Mesendoderm (in vitro differentiated cells): ENCODE results near the gene FIGNL2.

Source experiments
- DNase-seq: peaks from one replicate; pipeline ENCODE4 v3.0.0; 2013
- H2AK5ac ChIP-seq: 2 replicates; pipeline ENCODE4 v1.6.1; 2013; ENCODE audit warnings: low read length, inconsistent platforms
- H2BK120ac ChIP-seq: 2 replicates; pipeline ENCODE4 v1.6.1; 2013; ENCODE audit warnings: low read depth, mild to moderate bottlenecking, low read length, moderate library complexity, mixed read lengths
- H2BK15ac ChIP-seq: replicated peaks from 2 replicates; pipeline ENCODE4 v1.6.1; 2013; ENCODE audit warnings: low read depth, mild to moderate bottlenecking, moderate library complexity
- H2BK5ac ChIP-seq: 2 replicates; pipeline ENCODE4 v1.6.1; 2013; ENCODE audit warnings: low read length, inconsistent platforms
- H3K18ac ChIP-seq: 2 replicates; pipeline ENCODE4 v1.6.1; 2013; ENCODE audit warnings: mild to moderate bottlenecking, low read length, mixed read lengths
- H3K23ac ChIP-seq: one replicate; pipeline ENCODE4 v1.6.1; 2013; ENCODE audit warnings: low read length
- H3K27ac ChIP-seq: 2 replicates; pipeline ENCODE4 v1.5.1; 2013; ENCODE audit warnings: low read depth, mild to moderate bottlenecking, inconsistent platforms, low read length, moderate library complexity
- H3K27me3 ChIP-seq: 2 replicates; pipeline ENCODE4 v1.6.1; 2013; ENCODE audit warnings: low read length, control low read depth, mild to moderate bottlenecking, inconsistent platforms; ENCODE audit not compliant: insufficient read depth, poor library complexity
- H3K36me3 ChIP-seq: 2 replicates; pipeline ENCODE4 v1.6.1; 2013; ENCODE audit warnings: low read length, inconsistent platforms; ENCODE audit not compliant: control insufficient read depth, insufficient read depth
- H3K4ac ChIP-seq: one replicate; pipeline ENCODE4 v1.6.1; 2013; ENCODE audit warnings: low read depth, mild to moderate bottlenecking, low read length, moderate library complexity
- H3K4me1 ChIP-seq: 2 replicates; pipeline ENCODE4 v1.6.1; 2013; ENCODE audit warnings: low read depth, low read length, inconsistent platforms; ENCODE audit not compliant: control insufficient read depth
- H3K4me2 ChIP-seq: 2 replicates; pipeline ENCODE4 v1.6.1; 2013; ENCODE audit warnings: low read length
- H3K4me3 ChIP-seq: 2 replicates; pipeline ENCODE4 v1.5.1; 2013; ENCODE audit warnings: mild to moderate bottlenecking, low read length
- H3K56ac ChIP-seq: one replicate; pipeline ENCODE4 v1.6.1; 2013; ENCODE audit warnings: low read length
- H3K79me1 ChIP-seq: 2 replicates; pipeline ENCODE4 v1.6.1; 2013; ENCODE audit warnings: low read length, inconsistent platforms
- H3K79me2 ChIP-seq: 2 replicates; pipeline ENCODE4 v1.6.1; 2013; ENCODE audit warnings: mild to moderate bottlenecking, low read length; ENCODE audit not compliant: control insufficient read depth, insufficient read depth
- H3K9ac ChIP-seq: 2 replicates; pipeline ENCODE4 v1.6.1; 2013; ENCODE audit warnings: low read length, inconsistent platforms
- H4K5ac ChIP-seq: one replicate; pipeline ENCODE4 v1.6.1; 2013; ENCODE audit warnings: low read length
- H4K8ac ChIP-seq: one replicate; pipeline ENCODE4 v1.6.1; 2013; ENCODE audit warnings: low read depth, mild to moderate bottlenecking, control low read depth, low read length, moderate library complexity
- WGBS: extraction: QIAGEN DNeasy Blood & Tissue Kit; methylation state at CpG from one replicate; pipeline ENCODE4 v1.1.7; 2013; ENCODE audit warnings: low lambda C conversion rate, missing lambda C conversion rate; ENCODE audit not compliant: insufficient coverage; ENCODE audit errors: extremely low coverage; 5-methylcytosine and 5-hydroxymethylcytosine counted together

The FIGNL2 gene

DNA sequence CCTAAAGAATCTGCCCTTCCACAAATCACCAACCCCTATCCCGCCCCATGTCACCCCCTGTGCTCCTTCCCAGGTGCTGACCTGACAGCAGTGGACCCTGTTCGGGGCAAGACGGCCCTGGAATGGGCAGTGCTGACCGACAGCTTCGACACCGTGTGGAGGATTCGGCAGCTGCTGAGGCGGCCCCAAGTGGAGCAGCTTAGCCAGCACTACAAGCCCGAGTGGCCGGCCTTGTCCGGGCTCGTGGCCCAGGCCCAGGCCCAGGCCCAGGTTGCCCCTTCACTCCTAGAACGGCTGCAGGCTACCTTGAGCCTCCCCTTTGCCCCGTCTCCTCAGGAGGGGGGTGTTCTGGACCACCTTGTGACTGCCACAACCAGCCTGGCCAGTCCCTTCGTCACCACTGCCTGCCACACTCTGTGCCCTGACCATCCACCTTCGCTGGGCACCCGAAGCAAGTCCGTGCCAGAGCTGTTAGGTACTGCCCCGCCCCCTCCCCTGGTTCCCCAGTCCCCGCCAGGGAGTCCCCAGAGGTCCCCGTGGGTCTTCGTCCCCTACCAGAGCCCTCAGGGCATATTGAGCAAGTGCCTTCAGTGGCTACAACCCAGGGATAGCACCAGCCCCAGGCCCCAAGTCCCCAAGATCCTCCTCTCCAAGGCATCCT is 42.1 kb upstream of the FIGNL2 start:
- Histone ChIP-seq H3K4me2 (no peak overlapping the region), H4K8ac (no peak overlapping the region), H3K4me3 (no peak overlapping the region), H3K9ac (no peak overlapping the region), H3K27ac (no peak overlapping the region), H3K4me1 (peaks cover 3% of the 10 kb centered on the region), H3K56ac (no peak overlapping the region), H3K79me2 (no peaks in the 10 kb centered on the region), H2BK15ac (no peak overlapping the region), H2BK120ac (no peak overlapping the region), H3K27me3 (no peaks in the 10 kb centered on the region), H2AK5ac (no peak overlapping the region), H4K5ac (no peak overlapping the region), H3K4ac (no peak overlapping the region), H2BK5ac (no peak overlapping the region), H3K79me1 (no peaks in the 10 kb centered on the region), H3K36me3 (no peaks in the 10 kb centered on the region), H3K18ac (no peak overlapping the region), H3K23ac (no peak overlapping the region)
- no peak for DNase-seq
- no CpG with 5 or more reads among the region's 22 CpGs for WGBS

DNA sequence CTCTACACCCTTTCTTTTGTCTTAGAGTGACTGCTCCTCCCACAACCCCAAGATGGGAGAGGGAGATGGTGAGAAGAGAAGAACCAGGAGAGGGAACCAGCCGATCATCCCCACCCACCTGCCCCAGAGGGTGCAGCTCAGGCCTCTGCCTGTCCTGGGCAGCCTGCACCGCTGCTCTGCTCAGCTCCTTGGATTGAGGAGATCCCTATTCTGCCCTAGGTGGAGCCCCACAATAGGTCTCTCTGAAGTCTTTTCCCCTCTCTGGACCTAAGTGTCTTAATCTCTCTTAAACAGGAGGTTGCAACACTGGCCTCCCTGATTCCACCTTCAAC is 41.6 kb upstream of the FIGNL2 start:
- Histone ChIP-seq H2BK5ac (no peak overlapping the region), H3K27me3 (no peaks in the 10 kb centered on the region), H3K79me1 (no peaks in the 10 kb centered on the region), H4K8ac (no peak overlapping the region), H3K23ac (no peak overlapping the region), H3K4ac (no peak overlapping the region), H3K79me2 (no peaks in the 10 kb centered on the region), H2AK5ac (no peak overlapping the region), H3K4me1 (peaks cover under 1% of the 10 kb centered on the region), H3K56ac (no peak overlapping the region), H2BK120ac (no peak overlapping the region), H2BK15ac (no peak overlapping the region), H3K4me3 (no peak overlapping the region), H3K36me3 (no peaks in the 10 kb centered on the region), H3K4me2 (no peak overlapping the region), H3K18ac (no peak overlapping the region), H4K5ac (no peak overlapping the region), H3K27ac (no peak overlapping the region), H3K9ac (no peak overlapping the region)
- no peak for DNase-seq
- no CpG with 5 or more reads among the region's 2 CpGs for whole genome bisulfite sequencing

DNA sequence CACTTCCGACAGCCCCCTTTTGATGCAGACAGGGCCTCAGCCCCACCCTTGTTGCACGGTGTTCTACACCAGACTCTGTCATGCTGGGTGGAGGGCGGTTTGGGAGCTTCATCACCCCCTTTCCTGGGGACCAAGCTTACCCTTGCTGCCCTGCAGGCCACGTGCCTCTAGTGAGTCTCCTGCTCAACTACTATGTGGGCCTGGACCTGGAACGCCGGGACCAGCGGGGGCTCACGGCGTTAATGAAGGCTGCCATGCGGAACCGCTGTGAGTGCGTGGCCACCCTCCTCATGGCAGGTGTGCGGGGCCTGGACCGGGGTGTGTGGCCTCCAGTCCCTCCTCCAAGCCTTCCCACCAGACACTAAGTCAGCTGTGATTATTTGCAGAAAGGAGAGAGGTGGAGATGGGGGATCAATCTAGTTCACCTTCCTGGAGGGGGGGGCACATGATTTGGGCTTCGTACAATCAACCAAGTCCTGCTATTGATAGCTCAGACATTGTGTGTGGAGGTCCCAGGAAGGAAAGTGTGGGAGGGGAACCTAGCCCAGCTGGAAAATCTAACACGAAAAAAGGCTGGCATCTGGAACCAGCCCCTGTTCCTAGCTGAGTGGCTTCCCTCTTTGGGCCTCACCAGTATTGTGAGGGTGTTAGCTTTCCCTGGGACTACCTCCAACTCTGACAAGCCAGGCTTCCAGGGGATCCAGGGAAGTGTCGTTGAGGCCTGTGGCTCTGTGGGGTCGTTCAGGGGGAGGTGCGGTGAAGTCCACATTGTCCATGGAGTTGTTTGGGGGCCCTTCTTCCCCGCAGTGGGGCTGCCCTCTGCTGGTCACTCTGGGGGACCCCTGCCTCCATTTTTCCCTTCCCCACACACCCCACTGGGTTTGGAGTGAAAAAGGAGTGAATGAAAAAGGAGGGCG is 41.0 kb upstream of the FIGNL2 start:
- no peak overlapping the region for H2BK120ac ChIP-seq
- no peaks in the 10 kb centered on the region for H3K79me1 ChIP-seq
- H2BK15ac ChIP-seq: no peak overlapping the region
- H3K4me3 ChIP-seq: no peak overlapping the region
- no peak for DNase-seq
- H3K4me1 ChIP-seq: no peaks in the 10 kb centered on the region
- no peak overlapping the region for H4K5ac ChIP-seq
- no peak overlapping the region for H3K23ac ChIP-seq
- H3K36me3 ChIP-seq: no peaks in the 10 kb centered on the region
- H2BK5ac ChIP-seq: no peak overlapping the region
- no peak overlapping the region for H3K4me2 ChIP-seq
- no peak overlapping the region for H3K27ac ChIP-seq
- H3K79me2 ChIP-seq: no peaks in the 10 kb centered on the region
- no peaks in the 10 kb centered on the region for H3K27me3 ChIP-seq
- H3K4ac ChIP-seq: no peak overlapping the region
- H3K56ac ChIP-seq: no peak overlapping the region
- no peak overlapping the region for H3K9ac ChIP-seq
- no peak overlapping the region for H3K18ac ChIP-seq
- no CpG with 5 or more reads among the region's 21 CpGs for whole genome bisulfite sequencing
- H2AK5ac ChIP-seq: no peak overlapping the region
- H4K8ac ChIP-seq: no peak overlapping the region

DNA sequence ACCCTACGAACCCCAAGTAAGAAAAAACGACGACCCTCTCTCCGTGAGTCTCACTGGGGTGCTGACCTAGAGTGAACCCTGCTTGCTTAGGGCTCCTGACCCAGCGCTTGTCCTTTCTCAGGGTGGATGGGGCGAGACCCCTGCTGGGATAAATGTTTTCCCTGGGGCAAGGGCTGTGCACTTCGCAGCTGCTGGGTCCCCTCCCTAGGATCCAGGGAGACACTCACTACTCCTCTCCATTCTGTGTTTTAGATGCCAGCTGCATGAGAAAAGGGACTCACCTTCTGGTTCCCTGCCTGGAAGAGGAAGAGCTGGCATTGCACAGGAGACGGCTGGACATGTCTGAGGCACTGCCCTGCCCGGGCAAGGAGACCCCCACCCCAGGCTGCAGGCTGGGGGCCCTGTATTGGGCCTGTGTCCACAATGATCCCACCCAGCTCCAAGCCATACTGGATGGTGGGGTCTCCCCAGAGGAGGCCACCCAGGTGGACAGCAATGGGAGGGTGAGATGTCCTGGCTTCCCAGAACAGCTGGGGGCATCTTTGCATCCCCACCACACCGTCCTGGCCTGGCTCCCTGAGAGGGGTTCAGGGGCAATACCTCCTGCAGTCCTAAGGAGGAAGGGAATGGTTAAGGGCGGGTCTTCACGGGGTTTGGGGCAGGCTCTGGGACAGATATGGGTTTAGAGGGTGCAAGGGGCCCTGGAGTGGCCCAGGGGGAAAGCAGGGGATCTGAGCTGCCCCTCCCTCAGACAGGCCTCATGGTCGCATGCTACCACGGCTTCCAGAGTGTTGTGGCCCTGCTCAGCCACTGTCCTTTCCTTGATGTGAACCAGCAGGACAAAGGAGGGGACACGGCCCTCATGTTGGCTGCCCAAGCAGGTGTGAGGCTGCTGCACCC is 40.0 kb upstream of the FIGNL2 start:
- H3K79me1 ChIP-seq: no peaks in the 10 kb centered on the region
- no peak overlapping the region for H2AK5ac ChIP-seq
- no peak overlapping the region for H2BK15ac ChIP-seq
- no peaks in the 10 kb centered on the region for H3K79me2 ChIP-seq
- H3K36me3 ChIP-seq: no peaks in the 10 kb centered on the region
- H3K4me3 ChIP-seq: no peak overlapping the region
- H2BK120ac ChIP-seq: no peak overlapping the region
- no peak overlapping the region for H3K27ac ChIP-seq
- H3K27me3 ChIP-seq: no peaks in the 10 kb centered on the region
- H3K4ac ChIP-seq: no peak overlapping the region
- no peak overlapping the region for H4K8ac ChIP-seq
- peak overlapping the region; percentile 53 for H3K56ac ChIP-seq
- no peak overlapping the region for H3K4me2 ChIP-seq
- no peaks in the 10 kb centered on the region for H3K4me1 ChIP-seq
- DNase-seq: no peak
- H4K5ac ChIP-seq: no peak overlapping the region
- H3K9ac ChIP-seq: no peak overlapping the region
- no peak overlapping the region for H3K23ac ChIP-seq
- H3K18ac ChIP-seq: no peak overlapping the region
- no peak overlapping the region for H2BK5ac ChIP-seq
- no CpG with 5 or more reads among the region's 15 CpGs for WGBS

DNA sequence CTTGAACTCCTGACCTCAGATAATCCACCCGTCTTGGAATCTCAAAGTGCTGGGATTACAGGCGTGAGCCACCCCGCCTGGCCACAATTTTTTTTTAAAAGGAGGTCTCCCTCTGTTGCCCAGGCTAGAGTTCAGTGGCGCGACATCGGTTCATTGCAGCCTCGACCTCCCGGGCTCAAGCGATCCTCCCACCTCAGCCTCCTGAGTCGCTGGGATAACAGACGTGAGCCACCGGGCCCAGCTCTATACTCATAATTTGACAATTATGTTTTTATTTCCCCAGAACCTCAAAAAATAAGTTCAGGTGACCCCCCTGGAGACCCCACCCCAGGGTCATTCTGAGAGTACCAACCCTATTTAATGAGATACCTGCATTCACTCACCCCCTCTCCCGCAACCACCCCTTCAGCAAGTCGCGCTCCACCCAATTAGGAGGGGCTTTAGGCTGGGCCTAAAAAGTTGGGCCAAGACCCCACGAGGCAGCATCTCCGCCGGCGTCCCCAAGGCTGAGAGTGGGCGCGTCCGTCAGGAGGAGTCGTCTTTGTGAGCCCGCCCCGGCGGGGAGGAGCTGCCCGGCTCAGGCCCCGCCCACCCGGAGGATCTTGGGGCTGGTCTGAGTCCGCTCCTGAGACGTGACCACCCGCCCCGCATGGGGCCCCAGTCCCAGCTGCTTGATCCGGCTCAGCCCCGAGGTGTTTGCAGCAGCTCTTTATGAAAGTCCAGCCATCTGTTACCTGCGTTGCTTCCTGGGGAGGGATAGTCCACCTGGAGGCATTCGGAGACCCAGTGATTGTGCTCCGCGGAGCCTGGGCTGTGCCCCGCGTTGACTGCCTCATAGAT is 39.2 kb upstream of the FIGNL2 start, which contains the start of gene ANKRD33:
Gene ANKRD33 (plus strand): TSS at position 628 of the 840 bp plus-strand sequence. CDS start 84 bp downstream, at position 712.
- H3K23ac ChIP-seq: no peak within 1 kb of the TSS
- H3K4me1 ChIP-seq: no peaks in the 10 kb centered on the region
- no peaks in the 10 kb centered on the region for H3K79me1 ChIP-seq
- peak within 1 kb of the TSS; percentile 62 for H3K4me2 ChIP-seq
- peak within 1 kb of the TSS; percentile 11 for H3K4me3 ChIP-seq
- H3K79me2 ChIP-seq: no peaks in the 10 kb centered on the region
- H4K5ac ChIP-seq: no peak within 1 kb of the TSS
- H4K8ac ChIP-seq: no peak within 1 kb of the TSS
- H2BK15ac ChIP-seq: no peak within 1 kb of the TSS
- no CpG with 5 or more reads among the region's 41 CpGs for WGBS
- H3K27ac ChIP-seq: no peak within 1 kb of the TSS
- H2AK5ac ChIP-seq: no peak within 1 kb of the TSS
- no peak within 1 kb of the TSS for H3K18ac ChIP-seq
- peak; percentile 74 for DNase-seq
- peak within 1 kb of the TSS; percentile 53 for H3K56ac ChIP-seq
- no peaks in the 10 kb centered on the region for H3K36me3 ChIP-seq
- no peak within 1 kb of the TSS for H3K4ac ChIP-seq
- H2BK5ac ChIP-seq: no peak within 1 kb of the TSS
- no peak within 1 kb of the TSS for H3K9ac ChIP-seq
- H3K27me3 ChIP-seq: no peaks in the 10 kb centered on the region
- no peak within 1 kb of the TSS for H2BK120ac ChIP-seq
